SK-MEL-5 (cell line): ENCODE results near the gene NPIPB12. TPM values are rescaled to one million over a fixed set of nuclear protein-coding genes. Genes with fewer than 3 reads are reported as not detected.
"Not testable (repeated sequence)": the region's sequence is repeated elsewhere in the genome, so short reads cannot be mapped to it uniquely, and the experiment has no call there.

ENCODE experiments used
- DNase-seq: peaks from one replicate; pipeline ENCODE4 v3.0.0-alpha.2; 2016; ENCODE audit warnings: low read depth, low spot score
- in situ Hi-C: cut with HindIII; loops from 2 replicates; pipeline ENCODE4 v1.10.0; 2016; ENCODE audit warnings: low sequenced_read_pairs, high pct_unique_total_duplicates, low pct_unique_long_range_greater_than_20kb
- polyA plus RNA-seq, 2 experiments: library from polyadenylated mRNA; depleted of rRNA; stranded (reverse); fragments of >200 nt; gene quantifications; 2 replicates each; pipeline ENCODE4 v1.2.3, GENCODE V29; 2015
- total RNA-seq: library from RNA; depleted of rRNA; stranded (reverse); fragments of >200 nt; shearing (Covaris generic); gene quantifications from 2 replicates; pipeline ENCODE4 v1.2.3, GENCODE V29; 2014; rRNA removed

NPIPB12 gene
- total RNA-seq, result 4.5 and 15.1 TPM in 2 replicates
- polyA plus RNA-seq (2015; cell fraction: cytosol; rRNA removed), result 8.4 and 9.6 TPM in 2 replicates
- polyA plus RNA-seq (2015; cell fraction: nucleus; rRNA removed), result 155 and 171 TPM in 2 replicates

- DNase-seq, in situ Hi-C loops: not testable (repeated sequence)
Measured at GRCh38 chr16:29506308-29506707, at the start of gene NPIPB12. Gene NPIPB12, minus strand, starts transcription at chr16:29506408.

DNA sequence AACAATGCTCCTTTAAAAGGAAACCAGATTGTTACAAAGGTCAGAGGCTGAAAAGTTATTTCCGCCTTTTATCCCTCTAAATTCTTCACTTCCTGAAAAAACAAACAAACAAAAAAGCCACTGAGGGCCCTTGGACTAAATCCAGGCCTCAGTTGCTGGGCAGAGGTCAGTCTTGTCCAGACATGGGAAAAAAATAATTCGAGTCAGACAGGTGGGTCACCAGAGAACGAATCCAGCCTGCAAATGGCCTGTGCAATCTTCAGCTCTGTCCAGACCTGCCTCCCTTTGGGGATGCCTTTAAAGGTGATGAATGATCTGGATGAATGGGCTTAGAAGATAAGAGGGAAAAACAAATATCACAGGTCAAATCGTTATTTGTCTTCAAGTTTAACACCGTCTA lies 15.3 kb upstream of the NPIPB12 start:
- DNase-seq, in situ Hi-C loops: not testable (repeated sequence)

DNA sequence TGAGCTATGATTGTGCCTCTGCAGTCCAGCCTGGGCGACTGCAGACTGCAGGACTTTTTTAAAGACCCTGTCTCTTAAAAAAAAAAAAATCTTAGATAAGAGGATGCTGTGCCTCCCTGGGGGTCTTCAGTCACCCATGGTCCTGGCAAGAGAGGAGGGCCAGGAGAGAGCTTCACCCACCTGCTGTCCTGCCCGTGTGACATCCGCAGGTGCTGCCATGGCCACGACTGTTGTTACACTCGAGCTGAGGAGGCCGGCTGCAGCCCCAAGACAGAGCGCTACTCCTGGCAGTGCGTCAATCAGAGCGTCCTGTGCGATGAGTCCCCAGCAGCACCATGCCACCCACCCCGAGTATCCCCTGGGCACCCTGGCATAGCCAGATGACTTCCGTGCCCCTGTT lies 23.9 kb downstream of the NPIPB12 start:
- DNase-seq, in situ Hi-C loops: not testable (repeated sequence)

DNA sequence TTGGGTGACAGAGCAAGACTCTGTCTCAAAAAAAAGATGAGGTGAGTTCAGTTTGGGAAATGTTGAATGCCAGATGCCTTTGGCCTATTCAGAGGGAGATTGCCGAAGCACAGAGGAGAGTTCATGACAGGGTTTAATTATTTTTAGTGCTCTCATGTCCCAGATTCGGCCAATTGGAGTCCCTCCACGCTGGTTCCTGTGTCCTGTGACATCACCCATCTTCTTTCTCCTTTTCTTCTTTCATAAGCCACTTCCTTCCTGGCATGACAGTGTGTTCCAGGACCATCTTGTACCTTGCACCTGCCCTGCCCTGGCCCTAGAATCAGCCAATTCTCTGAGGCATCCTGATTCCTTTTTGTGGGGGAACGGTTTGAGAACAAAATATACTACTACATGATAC lies 34.1 kb downstream of the NPIPB12 start:
- in situ Hi-C loops, DNase-seq: not testable (repeated sequence)

- DNase-seq, in situ Hi-C loops: not testable (repeated sequence)
Measured at GRCh38 chr16:29469660-29470059, 36.5 kb downstream of the NPIPB12 start.

- in situ Hi-C loops, DNase-seq: not testable (repeated sequence)
Measured at GRCh38 chr16:29467654-29468366, 38.4 kb downstream of the NPIPB12 start.

DNA sequence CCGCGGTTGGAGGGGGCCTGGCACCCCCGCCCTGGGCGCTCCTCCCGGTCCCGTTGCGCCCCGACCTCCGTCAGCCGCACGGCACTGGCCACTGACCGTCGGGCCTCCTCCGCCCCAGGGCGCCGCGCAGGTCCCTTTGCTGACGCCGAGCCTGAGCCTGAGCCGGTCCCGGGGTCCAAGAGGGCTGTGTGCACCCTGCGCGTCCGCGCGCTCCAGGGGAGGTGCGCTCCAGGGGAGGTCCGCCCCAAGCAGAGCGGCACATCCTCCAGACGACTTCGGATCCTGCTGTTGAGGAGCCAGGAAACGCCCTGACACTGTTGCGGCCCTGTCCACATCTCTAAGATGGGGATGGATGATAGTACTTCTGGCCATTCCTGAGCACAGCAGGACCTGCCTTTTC lies 39.3 kb downstream of the NPIPB12 start:
- DNase-seq, in situ Hi-C loops: not testable (repeated sequence)

- in situ Hi-C loops, DNase-seq: not testable (repeated sequence)
Measured at GRCh38 chr16:29465985-29466824, 40.0 kb downstream of the NPIPB12 start.

DNA sequence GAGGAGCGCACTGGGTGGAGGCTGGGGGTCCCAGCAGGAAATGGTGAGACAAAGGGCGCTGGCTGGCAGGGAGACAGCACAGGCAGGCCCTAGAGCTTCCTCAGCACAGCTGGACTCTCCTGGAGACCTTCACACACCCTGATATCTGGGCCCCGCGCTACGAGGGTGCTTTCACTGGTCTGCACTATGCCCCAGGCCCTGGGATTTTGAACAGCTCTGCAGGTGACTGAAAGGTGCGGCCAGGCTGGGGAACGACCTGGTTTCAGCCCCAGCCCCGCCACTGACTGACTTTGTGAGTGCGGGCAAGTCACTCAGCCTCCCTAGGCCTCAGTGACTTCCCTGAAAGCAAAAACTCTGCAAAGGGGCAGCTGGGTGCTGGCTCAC lies 45.6 kb downstream of the NPIPB12 start:
- in situ Hi-C loops, DNase-seq: not testable (repeated sequence)

GRCh38 chr16:29459706-29460646 lies 46.2 kb downstream of the NPIPB12 start, which contains the start of gene SULT1A4:
Gene SULT1A4, plus strand, starts transcription at chr16:29459913. Its CDS starts 1,473 bp downstream, at chr16:29461386.
- in situ Hi-C loops, DNase-seq: not testable (repeated sequence)

GRCh38 chr16:29457660-29458059 lies 48.5 kb downstream of the NPIPB12 start:
- DNase-seq, in situ Hi-C loops: not testable (repeated sequence)

GRCh38 chr16:29454828-29455227 lies 51.4 kb downstream of the NPIPB12 start:
- in situ Hi-C loops, DNase-seq: not testable (repeated sequence)

- DNase-seq, in situ Hi-C loops: not testable (repeated sequence)
Measured at GRCh38 chr16:29454269-29454668, 51.9 kb downstream of the NPIPB12 start, which contains the start of the genes BOLA2 and SLX1B. Gene BOLA2, minus strand, starts transcription at chr16:29454351. Its CDS starts 98 bp downstream, at chr16:29454253. Gene SLX1B, plus strand, starts transcription at chr16:29454533.

DNA sequence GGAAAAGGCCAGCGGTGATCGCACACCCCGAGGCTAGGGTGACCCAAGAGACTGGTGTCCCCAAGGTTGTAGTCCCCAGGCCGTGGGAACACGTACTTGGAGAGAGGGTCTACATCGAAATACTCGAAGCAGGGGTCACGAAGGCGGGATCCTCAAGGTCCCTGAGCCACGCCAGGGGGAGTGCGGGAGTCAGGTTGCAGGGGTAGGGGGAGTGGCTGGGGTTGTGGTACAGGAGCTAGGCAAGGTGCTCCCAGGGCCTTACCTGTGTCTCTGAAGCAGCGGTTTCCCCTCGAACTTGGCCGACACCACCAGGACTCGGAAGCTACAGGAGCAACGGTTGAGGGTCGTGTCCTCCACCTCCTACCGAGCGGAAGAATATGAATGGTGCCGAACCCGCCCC lies 52.5 kb downstream of the NPIPB12 start:
- in situ Hi-C loops, result not testable (repeated sequence)

More for the DNA sequence above, 52.5 kb downstream of the NPIPB12 start:
- not testable (repeated sequence) for DNase-seq
